Stimulated activated CD8-positive, alpha-beta memory T cell treated with anti-CD3 and anti-CD28 coated beads, Interleukin-7, amount 100 ng/mL, for 24 hours (primary cell): Measurements from ENCODE around the gene CLEC4G.
"Not testable (repeated sequence)": the region's sequence is repeated elsewhere in the genome, so short reads cannot be mapped to it uniquely, and the experiment has no call there.

Experiments used
- DNase-seq: peaks from one replicate; pipeline ENCODE4 v3.0.0-alpha.2; 2020; ENCODE audit warnings: low read depth

CLEC4G gene, protein sequence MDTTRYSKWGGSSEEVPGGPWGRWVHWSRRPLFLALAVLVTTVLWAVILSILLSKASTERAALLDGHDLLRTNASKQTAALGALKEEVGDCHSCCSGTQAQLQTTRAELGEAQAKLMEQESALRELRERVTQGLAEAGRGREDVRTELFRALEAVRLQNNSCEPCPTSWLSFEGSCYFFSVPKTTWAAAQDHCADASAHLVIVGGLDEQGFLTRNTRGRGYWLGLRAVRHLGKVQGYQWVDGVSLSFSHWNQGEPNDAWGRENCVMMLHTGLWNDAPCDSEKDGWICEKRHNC

DNA sequence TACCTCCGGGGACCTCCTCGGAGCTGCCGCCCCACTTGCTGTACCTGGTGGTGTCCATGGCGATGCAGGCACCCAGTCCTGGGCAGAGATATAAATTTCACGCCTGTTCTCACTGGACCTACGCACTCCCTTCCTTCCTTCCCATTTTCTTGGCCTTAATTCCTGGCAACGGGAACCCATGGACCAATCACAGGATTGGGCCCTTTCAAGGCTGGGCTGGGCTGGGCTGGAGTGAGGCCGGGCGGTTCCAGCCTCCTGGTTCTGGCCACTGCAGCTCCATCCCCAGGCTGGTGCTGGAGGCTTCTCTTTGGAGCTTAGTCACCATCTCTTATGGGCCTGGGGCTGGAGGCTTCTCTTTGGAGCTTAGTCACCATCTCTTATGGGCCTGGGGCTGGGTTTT lies at the start of gene CLEC4G:
CLEC4G (minus strand) TSS at position 66 of the 400 bp plus-strand sequence; CDS start at position 58, 8 bp downstream.
- DNase-seq = no peak

DNA sequence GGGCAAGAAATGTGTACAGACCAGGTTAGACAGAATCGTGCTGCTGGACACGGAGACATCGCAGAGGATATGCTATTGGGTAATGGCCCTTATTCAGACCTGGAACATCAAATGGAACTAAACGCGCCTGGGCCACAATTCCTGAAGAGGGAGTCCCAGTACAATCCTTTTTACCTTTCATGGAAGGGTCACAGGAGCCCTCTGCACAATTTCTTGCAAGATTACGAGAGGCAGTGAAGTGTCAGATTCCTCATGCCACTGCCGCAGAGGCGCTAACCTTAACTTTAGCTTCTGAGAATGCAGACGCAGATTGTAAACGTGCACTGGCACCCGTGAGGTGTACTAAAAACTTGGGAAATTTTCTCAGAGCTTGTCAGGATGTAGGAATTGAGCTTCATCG lies 49.2 kb upstream of the CLEC4G start:
- DNase-seq = no peak

DNA sequence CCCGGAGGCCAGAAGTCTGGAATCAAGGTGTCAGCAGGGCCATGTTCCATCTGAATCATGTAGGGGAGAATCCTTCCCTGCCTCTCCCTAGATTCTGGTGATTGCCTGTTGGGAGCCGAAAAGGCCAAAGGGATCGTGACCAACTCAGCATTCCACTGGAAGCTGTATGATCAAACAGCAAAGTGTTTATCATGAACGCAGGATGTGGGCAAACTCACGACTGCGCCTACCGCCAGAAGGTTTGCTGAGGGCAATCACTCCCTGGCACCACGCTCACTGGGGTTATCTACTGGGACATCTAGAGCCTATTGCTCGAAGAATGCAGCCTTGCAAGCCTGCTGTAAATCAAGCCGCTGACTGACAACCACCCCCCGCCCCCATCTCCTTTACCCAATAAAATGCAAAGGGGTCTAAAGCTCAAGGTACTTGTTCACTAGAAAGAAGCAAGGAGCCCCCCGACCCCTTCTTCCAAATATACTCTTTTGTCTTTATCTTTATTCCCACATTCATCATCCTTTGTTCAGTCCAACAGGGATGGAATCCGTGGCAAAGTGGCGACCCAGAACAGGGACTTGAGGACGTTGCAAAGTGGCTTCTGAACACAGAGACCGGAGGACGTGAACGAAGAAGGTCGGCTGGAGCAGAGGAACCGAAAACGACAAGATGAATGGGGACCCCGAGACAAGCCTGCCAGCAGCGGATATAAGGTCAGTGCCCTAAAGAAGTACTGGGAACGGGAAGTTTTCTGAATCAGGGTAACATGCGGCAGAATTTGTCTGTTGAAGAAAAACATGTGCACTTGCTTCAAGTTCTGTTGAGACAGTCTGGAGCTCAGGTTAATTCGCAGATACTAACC lies 47.9 kb upstream of the CLEC4G start:
- no peak for DNase-seq

DNA sequence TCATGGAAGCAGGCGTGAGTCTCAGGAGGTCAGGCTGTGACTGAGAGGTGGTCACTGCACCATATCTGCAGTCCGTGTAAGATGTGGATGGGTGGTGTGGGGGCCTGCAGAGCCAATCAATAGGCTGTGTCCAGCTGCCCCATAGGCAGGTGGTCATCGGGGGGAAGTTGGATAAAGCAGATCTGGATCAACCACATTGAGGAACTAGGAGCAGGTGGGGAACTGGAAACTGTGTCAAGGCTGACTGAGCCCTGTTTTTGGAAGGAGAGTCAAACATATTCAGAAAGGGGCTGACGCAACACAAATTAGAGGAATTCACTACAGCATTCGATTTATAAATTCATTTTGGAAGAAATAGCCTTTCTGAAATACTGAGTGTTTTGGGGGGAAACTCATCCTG lies 46.2 kb upstream of the CLEC4G start:
- no peak for DNase-seq

DNA sequence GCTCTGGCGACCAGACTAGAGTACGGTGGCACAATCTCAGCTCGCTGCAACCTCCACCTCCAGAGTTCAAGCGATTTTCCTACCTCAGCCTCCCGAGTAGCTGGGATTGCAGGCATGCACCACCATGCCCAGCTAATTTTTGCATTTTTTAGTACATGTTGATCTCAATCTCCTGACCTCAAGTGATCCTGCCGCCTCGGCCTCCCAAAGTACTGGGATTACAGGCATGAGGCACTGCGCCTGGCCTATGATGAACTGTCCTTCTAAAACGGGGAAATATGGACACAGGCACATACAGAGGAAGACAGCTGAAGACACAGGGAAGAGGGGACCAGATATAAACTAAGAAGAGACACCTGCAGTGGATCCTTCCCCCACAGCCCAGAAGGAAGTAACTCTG lies 43.9 kb upstream of the CLEC4G start:
- no peak for DNase-seq

DNA sequence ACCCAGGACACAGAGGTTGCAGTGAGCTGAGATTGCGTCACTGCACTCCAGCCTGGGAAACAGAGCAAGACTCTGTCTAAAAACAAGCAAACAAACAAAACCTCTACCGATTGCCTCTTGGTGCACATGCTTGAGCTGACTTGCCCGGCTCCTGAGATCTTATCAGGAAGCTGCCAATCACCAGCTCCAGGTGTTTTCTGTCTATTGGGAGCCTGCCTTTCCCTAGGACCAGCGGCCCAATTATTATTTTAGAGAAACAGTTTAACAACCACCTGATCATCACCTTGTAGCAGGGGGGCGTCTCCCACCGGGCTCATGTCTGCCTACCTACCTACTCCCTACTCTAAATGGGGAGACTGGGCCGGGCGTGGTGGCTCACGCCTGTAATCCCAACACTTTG lies 41.9 kb upstream of the CLEC4G start:
- no peak for DNase-seq

DNA sequence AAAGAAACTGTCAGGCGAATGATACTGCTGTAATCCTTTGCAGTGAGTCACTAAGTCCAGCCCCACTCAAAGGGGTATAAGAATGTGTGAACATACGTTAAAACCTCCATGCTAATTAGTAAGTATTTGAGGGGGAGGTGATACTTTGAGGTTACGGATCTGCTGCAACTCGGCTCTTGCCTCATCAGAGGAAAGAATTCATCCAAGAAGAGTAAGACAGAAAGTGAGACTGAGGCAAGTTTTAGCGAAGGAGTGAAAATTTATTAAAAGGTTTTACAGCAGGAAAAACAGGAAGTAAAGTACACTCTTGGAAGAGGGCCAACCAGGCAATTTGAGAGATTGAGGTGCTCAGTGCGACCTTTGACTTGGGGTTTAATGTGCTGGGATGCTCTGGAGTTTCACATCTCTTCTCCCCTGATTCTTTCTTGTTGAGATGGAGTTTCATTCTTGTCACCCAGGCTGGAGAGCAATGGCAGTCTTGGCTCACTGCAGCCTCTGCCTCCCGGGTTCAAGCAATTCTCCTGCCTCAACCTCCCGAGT lies 40.9 kb upstream of the CLEC4G start:
- peak; percentile 5 for DNase-seq

DNA sequence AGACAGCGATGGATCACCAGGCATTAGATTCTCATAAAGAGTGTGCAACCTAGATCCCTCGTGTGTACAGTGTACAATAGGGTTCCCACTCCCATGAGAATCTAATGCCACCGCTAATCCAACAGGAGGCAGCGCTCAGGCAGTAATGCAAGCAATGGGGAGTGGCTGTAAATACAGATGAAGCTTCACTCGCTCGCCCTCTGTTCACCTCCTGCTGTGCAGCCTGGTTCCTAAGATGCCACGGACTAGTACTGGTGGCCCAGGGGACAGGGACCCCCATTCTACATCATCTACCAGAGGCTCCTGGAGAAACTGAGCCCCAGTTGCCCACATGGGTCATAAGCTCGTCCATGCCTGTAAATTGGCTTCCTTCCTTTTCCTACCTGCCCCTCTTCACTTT lies 39.2 kb upstream of the CLEC4G start:
- no peak for DNase-seq

DNA sequence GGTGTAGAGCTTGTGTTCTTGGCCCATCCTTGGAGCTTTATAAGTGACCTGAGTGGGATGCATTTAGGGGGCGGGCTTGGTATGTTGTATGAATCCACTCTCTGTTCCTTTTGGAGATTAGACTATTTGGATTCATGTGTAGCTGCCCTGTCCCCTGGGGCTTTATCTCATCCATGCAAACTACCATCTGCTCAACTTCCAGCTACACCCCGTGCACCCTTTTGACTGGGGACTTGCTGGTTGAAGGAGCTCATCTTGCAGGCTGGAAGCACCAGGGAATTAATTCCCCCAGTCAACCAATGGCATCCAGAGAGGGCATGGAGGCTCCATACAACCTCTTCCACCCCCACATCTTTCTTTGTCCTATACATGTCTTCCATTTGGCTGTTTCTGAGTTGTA lies 37.3 kb upstream of the CLEC4G start:
- no peak for DNase-seq

DNA sequence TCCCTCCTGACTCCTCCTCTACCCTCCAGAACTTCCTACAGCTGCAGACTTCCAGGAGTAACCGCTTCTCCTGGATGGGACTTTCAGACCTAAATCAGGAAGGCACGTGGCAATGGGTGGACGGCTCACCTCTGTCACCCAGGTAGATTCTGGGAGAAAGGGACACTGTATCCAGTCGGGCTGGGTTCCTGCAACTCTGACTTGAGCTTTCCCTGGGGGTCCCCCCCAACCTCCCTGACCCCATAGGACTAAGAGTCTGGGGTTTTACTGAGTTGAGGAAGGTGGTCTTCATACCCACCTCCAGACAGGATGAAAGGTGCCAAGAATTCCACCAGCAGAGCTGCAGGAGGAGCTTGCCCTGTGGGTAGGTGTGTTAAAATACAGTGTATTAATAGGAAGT lies 35.6 kb upstream of the CLEC4G start:
- no peak for DNase-seq

DNA sequence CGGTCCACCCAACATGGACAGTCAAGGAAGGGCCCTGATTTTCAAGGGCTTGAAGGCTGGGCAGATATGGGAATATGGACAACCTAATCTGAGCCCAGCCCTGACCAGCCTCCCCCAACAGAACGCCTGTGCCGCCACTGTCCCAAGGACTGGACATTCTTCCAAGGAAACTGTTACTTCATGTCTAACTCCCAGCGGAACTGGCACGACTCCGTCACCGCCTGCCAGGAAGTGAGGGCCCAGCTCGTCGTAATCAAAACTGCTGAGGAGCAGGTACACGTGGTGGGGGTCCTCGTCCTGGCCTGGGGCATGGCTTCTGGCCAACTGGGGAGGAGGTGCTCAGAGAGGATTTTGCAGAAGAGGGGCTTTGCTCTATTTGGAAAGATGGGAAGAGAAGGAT lies 34.6 kb upstream of the CLEC4G start:
- no peak for DNase-seq

DNA sequence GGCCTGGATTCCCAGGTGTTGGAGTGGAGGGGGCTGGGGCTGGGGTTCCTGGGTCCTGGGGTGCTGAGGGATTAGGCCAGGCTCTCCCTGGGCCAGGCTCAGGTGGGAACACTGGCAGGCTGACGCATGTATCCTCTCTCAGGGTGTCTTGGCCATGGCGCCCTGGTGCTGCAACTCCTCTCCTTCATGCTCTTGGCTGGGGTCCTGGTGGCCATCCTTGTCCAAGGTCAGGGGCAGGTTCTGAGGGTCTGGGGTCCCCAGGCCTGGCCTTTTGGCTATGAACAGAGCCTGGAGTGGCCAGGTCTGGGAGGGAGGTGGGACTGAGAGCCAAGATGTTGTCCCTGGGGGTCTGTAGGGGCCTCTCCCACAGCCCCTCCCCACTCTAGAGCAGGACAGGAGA lies 33.1 kb upstream of the CLEC4G start:
- DNase-seq = not testable (repeated sequence)

DNA sequence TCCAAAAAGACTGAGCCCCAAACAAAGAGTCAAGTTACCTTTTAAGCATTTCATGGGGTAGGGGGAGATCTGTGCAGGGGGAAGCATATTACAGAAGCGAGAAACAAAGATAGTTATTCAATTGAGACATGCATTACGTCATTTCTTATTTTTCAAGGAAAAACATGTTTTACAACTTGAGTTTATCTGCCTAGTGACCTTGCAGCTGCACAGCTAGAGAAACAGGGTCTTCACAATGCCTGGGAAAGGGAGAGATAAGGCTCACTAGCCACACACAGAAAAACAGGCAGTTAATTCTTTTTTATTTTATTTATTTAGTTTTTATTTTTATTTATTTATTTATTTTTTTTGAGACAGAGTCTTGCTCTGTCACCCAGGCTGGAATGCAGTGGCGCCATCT lies 32.2 kb upstream of the CLEC4G start:
- not testable (repeated sequence) for DNase-seq

DNA sequence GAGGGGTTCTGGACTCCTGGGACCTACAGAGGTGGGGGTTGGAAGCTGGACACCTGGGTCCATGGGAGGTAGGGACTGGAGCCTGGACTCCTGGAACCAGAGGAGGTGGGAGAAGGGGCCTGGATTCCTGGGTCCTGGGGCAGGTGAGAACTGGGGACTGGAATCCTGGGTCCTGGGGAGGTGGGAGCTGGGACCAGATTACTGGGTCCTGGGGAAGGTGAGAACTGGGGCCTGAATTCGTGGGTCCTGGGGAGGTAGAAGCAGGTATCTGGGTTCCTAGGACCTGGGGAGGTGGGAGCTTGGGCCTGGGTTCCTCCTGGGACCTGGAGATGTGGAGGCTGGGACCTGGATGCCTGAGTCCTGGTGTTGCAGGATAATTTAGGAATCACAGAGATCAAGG lies 31.8 kb upstream of the CLEC4G start:
- no peak for DNase-seq

DNA sequence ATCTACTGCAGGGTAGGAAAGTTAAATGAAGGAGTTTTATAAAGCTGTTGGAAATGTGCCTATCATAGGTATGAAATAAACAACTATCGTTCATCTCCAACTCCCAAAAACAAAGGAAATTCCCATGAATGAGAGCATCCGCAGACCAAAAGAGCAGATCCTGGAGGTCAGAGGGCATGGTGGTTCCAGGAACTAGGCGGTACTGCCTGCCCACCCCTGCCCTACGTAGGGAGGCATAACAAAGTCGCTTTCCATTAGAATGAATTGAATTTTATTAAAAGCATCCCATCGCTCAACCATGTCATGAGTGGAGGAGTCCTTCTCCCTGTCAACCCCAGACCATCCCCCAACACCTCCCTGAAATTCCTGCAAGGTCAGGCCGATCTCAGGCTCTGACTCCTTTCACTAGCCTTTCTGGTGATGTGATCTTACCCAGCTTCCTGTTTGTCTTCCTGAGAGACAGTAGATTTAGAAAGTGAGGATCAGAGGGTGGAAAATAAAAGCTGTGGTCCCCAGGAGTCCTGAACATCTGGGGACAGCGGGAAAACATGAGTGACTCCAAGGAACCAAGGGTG lies 30.9 kb upstream of the CLEC4G start, which contains the start of gene CLEC4M:
CLEC4M (plus strand) TSS at position 525 of the 575 bp plus-strand sequence; CDS start at position 549, 24 bp downstream.
- no peak for DNase-seq

DNA sequence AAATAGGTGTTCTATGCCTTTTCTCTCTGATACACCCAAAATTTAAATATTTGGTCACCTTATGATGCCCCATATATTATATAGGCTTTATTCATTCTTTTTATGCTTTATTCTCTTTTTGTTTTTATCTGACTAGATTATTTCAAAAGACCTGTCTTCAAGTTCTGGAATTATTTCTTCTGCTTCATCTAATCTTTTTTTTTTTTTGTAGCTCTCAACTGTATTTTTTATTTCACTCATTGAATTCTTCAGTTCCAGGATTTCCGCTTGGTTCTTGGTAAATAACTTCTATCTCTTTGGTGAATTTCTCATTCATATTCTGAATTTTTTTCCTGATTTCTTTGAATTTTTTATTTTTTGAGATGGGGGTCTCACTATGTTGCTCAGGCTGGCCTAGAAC lies 27.2 kb upstream of the CLEC4G start:
- no peak for DNase-seq

DNA sequence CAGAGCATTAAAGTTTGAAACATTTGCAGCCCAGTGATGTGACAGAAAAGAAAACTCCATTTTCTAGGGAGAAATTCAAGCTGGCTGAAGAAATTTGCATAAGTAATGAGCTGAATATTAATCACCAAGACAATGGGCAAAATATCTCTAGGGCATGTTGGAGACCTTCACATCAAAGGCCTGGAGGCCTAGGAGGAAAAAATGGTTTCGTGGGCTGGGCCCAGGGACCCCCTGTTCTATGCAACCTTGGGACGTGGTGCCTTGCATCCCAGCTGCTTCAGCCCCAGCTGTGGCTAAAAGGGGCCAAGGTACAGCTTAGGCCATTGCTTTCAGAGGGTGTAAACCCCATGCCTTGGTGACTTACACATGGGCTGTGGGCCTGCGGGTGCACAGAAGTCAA lies 25.4 kb upstream of the CLEC4G start:
- DNase-seq = no peak

DNA sequence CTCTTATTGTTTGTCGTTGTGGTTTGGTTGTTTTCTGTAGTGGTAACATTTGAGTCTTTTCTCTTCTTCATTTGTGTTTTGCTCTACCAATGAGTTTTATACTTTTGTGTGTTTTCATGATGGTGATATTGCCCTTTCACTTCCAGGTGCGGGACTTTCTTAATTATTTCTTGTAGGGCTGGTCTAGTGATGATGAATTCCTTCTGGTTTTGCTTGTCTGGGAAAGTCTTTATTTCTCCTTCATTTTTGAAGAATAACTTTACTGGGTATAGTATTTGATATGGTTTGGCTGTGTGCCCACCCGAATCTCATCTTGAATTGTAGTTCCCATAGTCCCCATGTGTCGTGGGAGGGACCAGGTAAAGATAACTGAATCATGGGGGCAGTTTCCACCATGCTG lies 24.3 kb upstream of the CLEC4G start:
- DNase-seq = no peak

DNA sequence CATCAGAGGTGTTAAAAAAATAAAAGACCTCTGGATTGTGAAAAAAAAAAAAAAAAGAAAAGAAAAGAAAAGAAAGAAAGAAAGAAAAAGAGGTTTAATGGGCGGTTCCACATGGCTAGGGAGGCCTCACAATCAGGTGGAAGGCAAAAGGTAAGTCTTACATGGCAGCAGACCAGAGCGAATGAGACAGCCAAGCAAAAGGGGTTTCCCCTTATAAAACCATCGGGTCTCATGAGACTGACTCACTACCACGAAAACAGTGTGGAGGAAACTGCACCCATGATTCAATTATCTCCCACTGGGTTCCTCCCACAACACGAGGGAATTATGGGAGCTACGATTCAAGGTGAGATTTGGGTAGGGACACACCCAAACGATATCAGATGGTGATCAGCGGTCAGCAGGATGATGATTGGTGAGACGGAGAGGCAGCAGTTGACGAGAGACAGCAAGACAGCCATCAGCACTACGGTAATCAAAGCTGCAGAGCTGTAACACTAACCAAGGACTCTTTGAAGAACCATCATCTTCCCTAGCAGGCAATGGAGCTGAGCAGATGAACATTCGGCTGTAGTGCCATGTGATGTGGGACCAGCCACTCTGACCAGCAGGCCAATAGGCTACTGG lies 19.4 kb upstream of the CLEC4G start:
- DNase-seq = no peak

DNA sequence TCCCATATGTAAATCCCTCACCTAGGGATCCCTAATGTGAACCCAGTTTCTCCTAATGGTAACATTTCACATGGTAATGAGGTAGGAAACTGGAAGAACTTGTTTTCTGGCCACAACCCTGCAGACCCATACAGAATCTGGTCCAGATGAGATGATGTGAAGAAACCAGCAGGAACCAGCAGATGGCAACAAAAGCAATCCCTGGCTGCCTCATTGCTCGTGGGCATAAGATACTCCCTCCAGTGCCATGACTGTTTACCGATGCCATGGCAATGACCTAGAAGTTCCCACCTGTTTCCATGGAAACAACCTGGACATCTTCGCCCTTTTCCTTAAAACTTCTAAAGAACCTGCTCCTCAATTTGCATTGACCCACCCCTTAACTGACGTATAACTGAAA lies 16.8 kb upstream of the CLEC4G start:
- no peak for DNase-seq

DNA sequence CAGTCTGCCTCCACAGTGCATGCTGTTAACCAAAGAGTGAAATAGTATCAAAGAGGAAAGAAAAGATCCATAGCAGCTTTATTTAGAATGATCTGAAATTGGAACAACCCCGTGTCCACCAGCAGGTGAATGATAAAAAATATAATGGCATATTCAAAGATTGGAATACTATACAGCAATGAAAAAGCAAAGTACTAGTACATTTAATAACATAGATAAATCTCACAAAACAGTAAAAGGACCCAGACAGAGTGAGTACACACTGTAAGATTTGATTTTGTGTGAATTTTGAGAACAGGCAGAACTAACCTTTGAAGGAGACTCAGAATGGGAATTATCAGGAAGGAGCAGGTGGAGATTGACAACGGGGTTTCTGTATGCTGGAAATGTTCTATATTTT lies 16.3 kb upstream of the CLEC4G start:
- no peak for DNase-seq
